Hematopoietic multipotent progenitor cell (in vitro differentiated cells): Measurements from ENCODE around the gene TCAF1. TPM values are rescaled to one million over a fixed set of nuclear protein-coding genes. Genes with fewer than 3 reads are reported as not detected.

Experiments
- total RNA-seq: library from RNA; depleted of rRNA; stranded (reverse); fragments of >200 nt; gene quantifications from one replicate; pipeline ENCODE4 v1.2.3, GENCODE V29; 2012

The TCAF1 gene
- total RNA-seq, 1 donor = 38.2 TPM

Other genes with a start within 250 kb of the TCAF1 start
- gene CTAGE6, start 144.5 kb downstream of the TCAF1 start, total RNA-seq = 0.27 TPM
- gene OR2F2, start 33.1 kb upstream of the TCAF1 start, total RNA-seq = not detected
- gene OR2F1, start 52.7 kb upstream of the TCAF1 start, total RNA-seq = not detected
- gene OR6B1, start 98.1 kb upstream of the TCAF1 start, total RNA-seq = under 0.01 TPM
- gene OR2A5, start 146.8 kb upstream of the TCAF1 start, total RNA-seq = not detected
- gene OR2A25, start 167.6 kb upstream of the TCAF1 start, total RNA-seq = not detected
- gene OR2A12, start 184.1 kb upstream of the TCAF1 start, total RNA-seq = not detected
- gene OR2A2, start 207.4 kb upstream of the TCAF1 start, total RNA-seq = not detected
- not detected for gene OR2A14, start 221.0 kb upstream of the TCAF1 start, total RNA-seq